Astrocyte (in vitro differentiated cells and primary cell): Measurements from ENCODE around the gene TKFC.

Source experiments
- EZH2 ChIP-seq: IDR thresholded peaks from 2 replicates; pipeline ENCODE4 v1.6.1; 2012; ENCODE audit warnings: mild to moderate bottlenecking, low read length, inconsistent platforms; ENCODE audit not compliant: insufficient read depth
- TF ChIP-seq, protein P1 (sequence below): IDR thresholded peaks from 2 replicates; pipeline ENCODE4 v1.5.1; 2011; ENCODE audit warnings: low read depth, mild to moderate bottlenecking, inconsistent platforms, low read length, moderate library complexity; ENCODE audit not compliant: insufficient read depth

DNA sequence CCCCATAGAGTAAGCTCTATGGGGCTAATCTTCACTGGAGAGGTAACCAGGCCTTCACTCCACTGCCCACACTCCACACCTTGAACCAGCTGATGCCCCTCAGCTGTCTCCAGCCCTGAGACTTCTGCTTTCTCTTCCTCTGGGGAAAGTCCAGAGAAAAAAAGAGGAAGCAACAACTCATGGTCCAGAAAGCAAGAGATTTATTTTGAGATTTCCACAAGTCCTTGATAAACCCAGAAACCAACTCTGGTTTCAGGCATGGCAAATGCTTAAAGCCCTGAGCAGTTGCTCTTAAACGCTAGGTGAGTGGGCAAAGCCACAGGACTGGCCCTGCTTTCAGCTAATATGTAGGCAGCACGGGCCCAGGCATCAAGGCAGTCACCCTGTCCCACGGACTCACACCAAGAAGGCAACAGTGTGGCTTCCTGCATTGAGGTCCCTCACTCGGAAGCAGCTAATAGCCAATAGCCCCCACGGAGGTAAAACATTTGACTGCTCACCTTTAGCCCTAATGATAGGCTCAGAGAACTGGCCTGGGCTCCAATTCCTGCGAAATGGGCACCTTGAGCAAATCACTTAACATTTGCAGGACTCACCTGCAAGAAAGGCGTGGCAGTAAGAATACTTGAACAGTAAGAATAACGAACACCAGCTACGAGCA is 24.3 kb downstream of the TKFC start:
- TF ChIP-seq, protein P1, sequence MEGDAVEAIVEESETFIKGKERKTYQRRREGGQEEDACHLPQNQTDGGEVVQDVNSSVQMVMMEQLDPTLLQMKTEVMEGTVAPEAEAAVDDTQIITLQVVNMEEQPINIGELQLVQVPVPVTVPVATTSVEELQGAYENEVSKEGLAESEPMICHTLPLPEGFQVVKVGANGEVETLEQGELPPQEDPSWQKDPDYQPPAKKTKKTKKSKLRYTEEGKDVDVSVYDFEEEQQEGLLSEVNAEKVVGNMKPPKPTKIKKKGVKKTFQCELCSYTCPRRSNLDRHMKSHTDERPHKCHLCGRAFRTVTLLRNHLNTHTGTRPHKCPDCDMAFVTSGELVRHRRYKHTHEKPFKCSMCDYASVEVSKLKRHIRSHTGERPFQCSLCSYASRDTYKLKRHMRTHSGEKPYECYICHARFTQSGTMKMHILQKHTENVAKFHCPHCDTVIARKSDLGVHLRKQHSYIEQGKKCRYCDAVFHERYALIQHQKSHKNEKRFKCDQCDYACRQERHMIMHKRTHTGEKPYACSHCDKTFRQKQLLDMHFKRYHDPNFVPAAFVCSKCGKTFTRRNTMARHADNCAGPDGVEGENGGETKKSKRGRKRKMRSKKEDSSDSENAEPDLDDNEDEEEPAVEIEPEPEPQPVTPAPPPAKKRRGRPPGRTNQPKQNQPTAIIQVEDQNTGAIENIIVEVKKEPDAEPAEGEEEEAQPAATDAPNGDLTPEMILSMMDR = no peak
- TF ChIP-seq EZH2 = no peak
